Adipocyte (in vitro differentiated cells): ENCODE measurements around the gene FILIP1L.
A peak's percentile ranks its signal among the peaks of the same experiment; 100 is the strongest.

Source experiments
- DNase-seq: peaks from one replicate; pipeline ENCODE4 v3.0.0-alpha.2; 2015; ENCODE audit warnings: low read depth
- H3K27me3 ChIP-seq: replicated peaks from 2 replicates; pipeline ENCODE4 v1.7.0; 2013; ENCODE audit warnings: mild to moderate bottlenecking, low read length, moderate library complexity; ENCODE audit not compliant: control insufficient read depth, insufficient read depth
- H3K36me3 ChIP-seq: 2 replicates; pipeline ENCODE4 v1.7.0; 2013; ENCODE audit warnings: low read length, mild to moderate bottlenecking, moderate library complexity; ENCODE audit not compliant: control insufficient read depth, insufficient read depth, severe bottlenecking
- H3K4me1 ChIP-seq: 2 replicates; pipeline ENCODE4 v1.7.0; 2013; ENCODE audit warnings: mild to moderate bottlenecking, low read length, moderate library complexity; ENCODE audit not compliant: control insufficient read depth, insufficient read depth
- H3K4me3 ChIP-seq: 2 replicates; pipeline ENCODE4 v1.7.0; 2013; ENCODE audit warnings: mild to moderate bottlenecking, low read length, moderate library complexity
- H3K9ac ChIP-seq: 2 replicates; pipeline ENCODE4 v1.7.0; 2013; ENCODE audit warnings: mild to moderate bottlenecking, low read length, moderate library complexity
- H3K9me3 ChIP-seq: 2 replicates; pipeline ENCODE4 v1.7.0; 2013; ENCODE audit warnings: mild to moderate bottlenecking, low read length, moderate library complexity; ENCODE audit not compliant: control insufficient read depth

FILIP1L gene

DNA sequence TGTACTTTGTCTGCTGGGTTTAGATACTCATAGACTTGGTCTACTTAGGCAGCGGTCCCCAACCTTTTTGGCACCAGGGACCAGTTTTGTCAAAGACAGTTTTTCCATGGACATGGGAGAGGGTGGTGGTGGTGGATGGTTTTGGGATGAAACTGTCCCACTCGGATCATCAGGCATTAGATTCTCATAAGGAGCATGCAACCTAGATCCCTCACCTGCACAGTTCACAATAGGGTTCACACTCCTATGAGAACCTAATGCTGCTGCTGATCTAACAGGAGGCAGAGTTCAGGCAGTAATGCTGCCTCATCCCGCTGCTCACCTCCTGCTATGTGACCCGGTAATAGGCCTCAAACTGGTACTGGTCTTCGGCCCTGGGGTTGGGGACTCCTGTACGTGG is 251.3 kb downstream of the FILIP1L start:
- Histone ChIP-seq H3K9me3 (no peaks in the 10 kb centered on the region), H3K36me3 (peaks cover 20% of the 10 kb centered on the region), H3K27me3 (no peaks in the 10 kb centered on the region), H3K4me1 (peaks cover 68% of the 10 kb centered on the region), H3K4me3 (no peak overlapping the region), H3K9ac (peak overlapping the region; percentile 3)
- DNase-seq: no peak

DNA sequence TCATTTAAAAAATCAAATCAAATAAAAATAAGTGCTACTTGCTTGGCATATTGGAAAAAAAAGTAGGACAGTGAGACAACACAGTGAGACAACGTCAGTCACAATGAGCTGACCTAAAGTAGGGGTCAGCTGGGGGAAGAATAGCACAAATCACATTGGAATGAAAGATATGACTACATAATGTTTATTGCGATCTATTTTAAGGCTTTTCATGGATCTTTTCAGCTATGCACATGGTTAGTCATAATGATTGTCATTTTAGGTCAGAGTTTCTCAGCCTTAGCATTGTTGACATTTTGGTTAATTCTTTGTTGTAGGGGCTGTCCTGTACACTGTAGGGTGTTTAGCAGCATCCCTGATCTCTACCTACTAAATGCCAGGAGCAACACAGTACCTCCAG is 252.1 kb downstream of the FILIP1L start:
- peaks cover 26% of the 10 kb centered on the region for H3K36me3 ChIP-seq
- peak; percentile 62 for DNase-seq
- H3K9ac ChIP-seq: peak overlapping the region; percentile 3
- H3K4me1 ChIP-seq: peaks cover 68% of the 10 kb centered on the region
- no peaks in the 10 kb centered on the region for H3K27me3 ChIP-seq
- H3K4me3 ChIP-seq: no peak overlapping the region
- H3K9me3 ChIP-seq: no peaks in the 10 kb centered on the region

DNA sequence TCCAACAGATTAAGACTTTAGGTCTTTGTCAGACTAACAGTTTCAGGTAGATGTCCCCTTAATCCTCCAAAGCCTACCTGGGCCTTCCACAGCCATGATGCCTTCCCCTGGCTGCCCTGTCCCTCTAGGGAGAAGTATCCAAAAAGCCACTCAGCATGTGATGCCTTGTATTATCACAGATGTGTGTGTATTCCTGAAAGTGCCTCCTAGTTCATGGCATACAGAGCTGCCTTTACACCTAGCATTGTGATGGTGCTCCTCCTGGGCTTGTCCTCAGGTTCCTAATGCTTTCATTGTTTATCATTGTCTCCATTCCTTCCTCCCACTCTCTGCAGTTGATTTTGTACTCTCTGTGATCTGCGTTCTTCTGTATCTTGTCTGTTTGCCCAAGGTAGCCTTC is 253.1 kb downstream of the FILIP1L start:
- DNase-seq: no peak
- Histone ChIP-seq H3K9ac (peak overlapping the region; percentile 5), H3K9me3 (no peaks in the 10 kb centered on the region), H3K27me3 (no peaks in the 10 kb centered on the region), H3K36me3 (peaks cover 26% of the 10 kb centered on the region), H3K4me1 (peaks cover 59% of the 10 kb centered on the region), H3K4me3 (no peak overlapping the region)

DNA sequence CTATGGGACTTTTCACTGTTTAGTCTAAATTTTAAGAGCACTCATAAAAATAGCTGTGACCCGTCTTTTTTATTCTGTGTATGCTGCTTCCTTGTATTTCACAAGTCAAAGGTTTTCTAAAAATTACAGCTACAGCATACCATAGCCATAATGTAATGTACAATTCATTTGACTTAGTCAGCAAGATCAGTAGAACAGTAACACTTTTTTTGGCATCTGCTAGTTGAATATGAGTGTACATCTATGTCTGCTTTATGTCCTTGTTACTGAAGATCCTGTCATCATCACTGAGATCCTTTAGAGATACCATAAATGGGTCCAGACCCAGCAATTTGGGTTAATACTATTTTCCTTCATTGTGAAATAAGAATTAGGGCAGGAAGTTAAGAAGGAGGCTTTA is 254.5 kb downstream of the FILIP1L start:
- no peaks in the 10 kb centered on the region for H3K27me3 ChIP-seq

DNA sequence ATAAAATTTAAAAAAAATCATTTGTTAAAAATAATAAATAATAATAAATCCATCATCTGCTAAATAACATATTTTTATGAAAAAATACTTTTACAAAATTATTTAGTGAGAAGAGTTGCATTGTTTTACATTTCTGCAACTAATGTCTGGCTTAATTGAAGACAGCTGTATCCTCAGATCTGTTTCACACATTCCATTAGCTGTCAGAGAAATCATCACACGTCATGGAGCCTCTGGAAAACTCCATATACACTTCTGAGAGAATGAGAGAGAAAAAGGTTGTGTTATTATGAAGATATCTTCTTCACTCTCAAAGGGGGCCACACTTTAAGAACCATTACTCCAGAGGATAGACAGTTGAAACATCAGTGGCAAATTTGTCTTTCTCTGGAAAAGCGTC is 255.8 kb downstream of the FILIP1L start:
- H3K9me3 ChIP-seq: no peaks in the 10 kb centered on the region
- H3K9ac ChIP-seq: no peak overlapping the region
- H3K4me3 ChIP-seq: no peak overlapping the region
- peaks cover 46% of the 10 kb centered on the region for H3K4me1 ChIP-seq
- H3K36me3 ChIP-seq: peaks cover 25% of the 10 kb centered on the region
- no peaks in the 10 kb centered on the region for H3K27me3 ChIP-seq
- DNase-seq: no peak

More for the DNA sequence above, 254.5 kb downstream of the FILIP1L start:
- H3K9ac ChIP-seq: peak overlapping the region; percentile 67
- peak overlapping the region; percentile 28 for H3K4me3 ChIP-seq
- peak; percentile 94 for DNase-seq
- peaks cover 26% of the 10 kb centered on the region for H3K36me3 ChIP-seq
- no peaks in the 10 kb centered on the region for H3K9me3 ChIP-seq
- peaks cover 46% of the 10 kb centered on the region for H3K4me1 ChIP-seq

DNA sequence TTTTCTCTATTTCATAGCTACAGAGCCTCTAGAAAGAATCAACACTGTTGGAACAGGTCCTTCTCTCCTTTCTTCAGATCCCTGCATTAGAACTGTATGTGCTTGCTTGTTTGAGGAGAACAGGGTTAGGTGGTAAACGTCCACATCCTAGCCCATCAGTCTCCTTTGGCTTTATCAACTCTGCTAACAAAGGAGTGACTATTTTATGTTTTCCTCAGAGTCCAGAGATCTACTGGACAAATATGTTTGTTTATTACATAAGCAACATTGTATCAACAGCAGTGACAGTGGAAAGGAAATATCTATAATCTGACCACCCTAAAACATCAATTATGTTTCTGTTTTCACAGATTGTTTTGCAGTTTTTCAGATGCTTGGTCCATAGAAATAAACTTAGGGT is 257.0 kb downstream of the FILIP1L start:
- no peak for DNase-seq
- Histone ChIP-seq H3K4me3 (no peak overlapping the region), H3K9ac (no peak overlapping the region), H3K9me3 (no peaks in the 10 kb centered on the region), H3K27me3 (no peaks in the 10 kb centered on the region), H3K36me3 (peaks cover 16% of the 10 kb centered on the region), H3K4me1 (peaks cover 36% of the 10 kb centered on the region)

DNA sequence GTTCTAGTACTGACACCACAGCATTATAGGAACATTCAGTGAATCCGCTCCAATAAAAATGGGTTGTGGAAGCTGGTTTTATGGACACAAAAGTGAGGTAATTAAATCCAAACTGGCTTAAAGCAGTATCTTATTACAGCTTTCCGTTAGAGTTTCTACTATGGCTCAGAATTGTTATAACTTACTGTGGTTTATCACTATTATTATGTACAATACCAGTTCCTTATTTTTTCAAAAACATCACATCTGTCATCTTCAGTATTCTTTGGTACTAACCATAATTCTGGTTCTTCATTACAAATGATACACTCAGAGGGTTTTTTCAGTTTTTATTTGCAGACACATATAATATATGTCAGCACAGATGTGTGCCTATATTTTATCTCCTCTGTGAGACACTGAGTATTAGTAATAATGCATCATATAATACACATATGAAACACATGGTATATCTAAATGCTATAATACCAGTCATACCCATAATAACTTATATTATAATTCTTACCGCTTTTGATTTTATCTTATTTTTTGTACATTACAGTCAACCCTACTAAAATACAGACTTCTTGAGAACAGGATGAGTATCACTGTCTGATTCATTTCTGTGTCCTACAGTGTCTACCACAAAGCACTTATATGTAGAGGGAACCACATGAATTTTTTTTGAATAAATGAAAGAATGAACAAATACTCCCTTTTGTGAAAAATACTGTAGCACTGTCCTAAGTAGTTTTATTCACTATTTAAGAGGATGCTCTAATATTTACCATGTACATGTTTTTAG is 257.7 kb downstream of the FILIP1L start:
- H3K4me3 ChIP-seq: no peak overlapping the region
- no peak overlapping the region for H3K9ac ChIP-seq
- no peaks in the 10 kb centered on the region for H3K27me3 ChIP-seq
- H3K36me3 ChIP-seq: peaks cover 17% of the 10 kb centered on the region
- H3K4me1 ChIP-seq: peaks cover 29% of the 10 kb centered on the region
- no peak for DNase-seq
- H3K9me3 ChIP-seq: no peaks in the 10 kb centered on the region

DNA sequence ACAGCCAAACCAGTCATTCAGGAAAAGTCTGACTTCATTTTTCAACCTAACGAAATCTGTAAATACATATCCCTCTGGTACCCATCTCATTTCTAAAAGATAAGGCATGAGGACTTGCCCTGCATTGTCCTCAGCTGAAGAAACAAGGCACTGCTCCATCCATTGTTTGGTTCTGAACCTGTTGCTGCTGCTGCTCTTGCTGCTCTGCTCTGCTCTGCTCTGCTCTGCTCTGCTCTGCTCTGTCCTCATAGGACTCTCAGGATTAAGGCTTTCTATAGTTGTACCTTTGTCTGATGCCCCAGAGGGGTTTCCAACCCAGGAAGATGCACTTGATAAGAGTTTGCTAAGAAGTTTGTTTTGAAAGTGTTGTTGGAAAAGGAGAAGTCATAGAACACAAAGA is 258.4 kb downstream of the FILIP1L start:
- H3K9ac ChIP-seq: no peak overlapping the region
- H3K4me3 ChIP-seq: no peak overlapping the region
- DNase-seq: no peak
- H3K4me1 ChIP-seq: peaks cover 22% of the 10 kb centered on the region
- H3K9me3 ChIP-seq: no peaks in the 10 kb centered on the region
- H3K36me3 ChIP-seq: peaks cover 12% of the 10 kb centered on the region
- H3K27me3 ChIP-seq: no peaks in the 10 kb centered on the region

DNA sequence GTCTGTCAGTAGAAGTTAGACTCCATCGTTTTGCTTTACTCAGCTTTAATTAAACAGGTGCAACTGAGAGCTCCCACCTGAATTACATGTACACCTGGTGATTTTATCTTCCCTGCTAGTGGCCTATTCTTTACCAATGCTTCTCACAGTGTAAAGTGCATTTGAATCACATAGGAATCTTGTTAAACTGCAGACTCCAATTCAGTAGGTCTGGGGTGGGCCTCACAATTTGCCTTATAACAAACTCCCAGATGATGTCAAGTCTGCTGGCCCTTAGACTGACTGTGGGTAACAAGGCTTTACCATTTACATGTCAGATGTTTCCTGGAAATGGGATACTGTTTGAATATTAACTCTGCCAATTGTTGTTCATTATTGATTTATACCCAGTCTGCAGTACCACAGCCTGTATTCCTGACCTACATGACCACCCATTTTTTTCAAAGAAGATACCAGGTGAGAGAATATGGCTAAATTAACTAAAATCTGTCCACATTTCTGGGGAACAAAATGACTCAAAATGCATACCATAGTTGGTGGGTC is 259.5 kb downstream of the FILIP1L start:
- no peak overlapping the region for H3K9ac ChIP-seq
- H3K4me1 ChIP-seq: peaks cover 14% of the 10 kb centered on the region
- H3K36me3 ChIP-seq: peaks cover 22% of the 10 kb centered on the region
- DNase-seq: no peak
- H3K27me3 ChIP-seq: no peaks in the 10 kb centered on the region
- H3K4me3 ChIP-seq: no peak overlapping the region
- no peaks in the 10 kb centered on the region for H3K9me3 ChIP-seq

DNA sequence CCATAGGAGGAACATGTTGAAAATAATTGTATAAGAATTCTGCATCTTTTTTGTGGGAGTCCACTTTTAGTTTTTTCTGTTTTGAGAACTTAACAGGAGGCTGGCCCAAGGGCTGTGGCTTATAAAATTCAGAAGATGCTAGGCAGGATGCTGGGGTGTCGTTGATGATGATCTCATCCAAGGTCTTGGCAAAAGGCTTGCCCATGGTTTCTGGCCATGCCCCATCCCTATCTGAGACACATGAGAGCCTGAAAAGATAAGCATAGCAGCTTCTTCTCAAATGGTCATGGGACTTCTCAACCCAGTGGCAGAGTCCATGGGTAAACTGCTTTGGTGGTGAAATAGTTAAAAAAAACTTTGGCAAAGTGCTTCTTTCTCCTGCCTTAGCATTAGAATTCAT is 261.4 kb downstream of the FILIP1L start:
- Histone ChIP-seq H3K4me1 (no peaks in the 10 kb centered on the region), H3K9me3 (no peaks in the 10 kb centered on the region), H3K9ac (no peak overlapping the region), H3K27me3 (no peaks in the 10 kb centered on the region), H3K4me3 (no peak overlapping the region), H3K36me3 (peaks cover 28% of the 10 kb centered on the region)
- DNase-seq: no peak

DNA sequence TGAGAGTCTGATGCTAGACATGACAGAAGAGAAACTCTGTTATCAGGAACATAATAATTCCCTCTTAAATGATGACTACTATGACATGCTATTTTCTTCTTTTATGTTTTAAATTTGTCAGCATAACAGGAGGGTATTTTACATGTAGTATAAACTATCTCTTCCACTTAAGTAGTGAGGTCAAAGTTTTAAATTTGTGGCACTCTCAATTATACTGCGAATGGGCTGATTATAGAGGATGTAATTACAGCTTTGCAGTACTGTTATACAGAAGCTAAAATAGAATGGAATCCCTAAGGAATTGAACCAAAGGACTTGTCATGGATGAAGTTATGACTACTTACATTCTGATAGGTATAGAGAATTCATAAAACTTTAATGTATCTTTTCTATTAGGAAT is 262.3 kb downstream of the FILIP1L start:
- H3K36me3 ChIP-seq: peaks cover 23% of the 10 kb centered on the region
- no peak overlapping the region for H3K9ac ChIP-seq
- no peaks in the 10 kb centered on the region for H3K27me3 ChIP-seq
- no peak for DNase-seq
- H3K4me3 ChIP-seq: no peak overlapping the region
- no peaks in the 10 kb centered on the region for H3K9me3 ChIP-seq
- peaks cover 3% of the 10 kb centered on the region for H3K4me1 ChIP-seq
